GM18507 (cell line): Measurements from ENCODE around the gene CDK8.
"Not testable (repeated sequence)": the region's sequence is repeated elsewhere in the genome, so short reads cannot be mapped to it uniquely, and the experiment has no call there.

Experiments
- DNase-seq: peaks from one replicate; pipeline ENCODE4 v3.0.0; 2011; ENCODE audit warnings: low read depth; ENCODE audit not compliant: insufficient read length; ENCODE audit errors: extremely low spot score
- FAIRE-seq: peaks from 2 replicates; lab custom pipeline; 2011; peaks lifted over from hg19 to GRCh38; lab: Jason Lieb, UNC

CDK8 gene

DNA sequence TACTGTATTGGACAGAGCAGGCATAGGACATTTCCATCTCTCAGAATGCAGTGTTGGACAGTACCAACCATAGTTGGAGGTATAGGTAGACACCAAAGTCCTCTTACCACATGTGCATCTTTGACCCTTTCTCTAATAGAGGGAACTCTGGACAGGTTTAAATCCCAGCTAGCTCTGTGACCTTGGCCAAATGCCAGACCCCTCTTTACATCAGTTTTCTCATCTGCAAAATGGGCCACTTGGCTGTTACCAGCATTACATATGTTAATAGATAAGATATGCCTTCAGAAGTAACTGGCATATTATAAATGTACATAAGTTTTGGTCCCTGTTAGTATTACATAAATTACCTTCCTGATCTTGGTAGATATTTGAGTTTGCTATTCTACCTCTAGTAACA is 54.3 kb downstream of the CDK8 start:
- FAIRE-seq (no peak), DNase-seq (no peak)

DNA sequence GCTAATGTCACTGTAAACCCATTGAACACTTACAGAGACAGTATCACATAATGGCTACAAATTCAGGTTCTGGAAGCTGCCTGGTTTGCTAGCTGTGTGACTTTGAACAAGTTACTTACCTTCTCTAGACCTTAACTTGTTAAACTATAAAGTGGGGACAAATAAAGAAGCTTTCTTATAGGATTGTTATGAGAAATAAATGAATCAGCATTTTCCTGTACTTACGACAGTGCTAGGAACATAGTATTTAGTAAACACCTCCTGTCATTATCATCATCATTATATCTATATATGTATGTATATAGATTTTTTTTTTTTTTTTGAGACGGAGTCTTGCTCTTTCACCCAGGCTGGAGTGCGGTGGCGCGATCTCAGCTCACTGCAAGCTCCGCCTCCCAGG is 54.9 kb downstream of the CDK8 start:
- no peak for DNase-seq
- no peak for FAIRE-seq

- DNase-seq (no peak), FAIRE-seq (no peak)
Measured at GRCh38 chr13:26310003-26310402, 56.1 kb downstream of the CDK8 start.

DNA sequence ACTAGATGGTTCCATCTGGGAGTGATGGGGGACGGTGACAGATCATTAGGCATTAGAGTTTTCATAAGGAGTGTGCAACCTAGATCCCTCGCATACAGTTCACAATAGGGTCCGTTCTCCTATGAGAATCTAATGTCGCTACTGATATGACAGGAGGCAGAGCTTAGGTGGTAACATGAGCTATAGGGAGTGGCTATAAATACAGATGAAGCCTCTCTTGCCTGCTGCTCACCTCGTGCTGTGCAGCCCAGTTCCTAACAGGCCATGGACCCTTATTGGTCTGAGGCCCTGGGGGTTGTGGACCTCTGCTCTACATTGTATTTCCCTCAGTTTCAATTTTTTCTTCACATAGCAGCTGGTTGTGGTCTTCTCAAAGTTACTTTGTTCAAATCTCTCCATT is 56.5 kb downstream of the CDK8 start:
- DNase-seq (no peak), FAIRE-seq (no peak)

DNA sequence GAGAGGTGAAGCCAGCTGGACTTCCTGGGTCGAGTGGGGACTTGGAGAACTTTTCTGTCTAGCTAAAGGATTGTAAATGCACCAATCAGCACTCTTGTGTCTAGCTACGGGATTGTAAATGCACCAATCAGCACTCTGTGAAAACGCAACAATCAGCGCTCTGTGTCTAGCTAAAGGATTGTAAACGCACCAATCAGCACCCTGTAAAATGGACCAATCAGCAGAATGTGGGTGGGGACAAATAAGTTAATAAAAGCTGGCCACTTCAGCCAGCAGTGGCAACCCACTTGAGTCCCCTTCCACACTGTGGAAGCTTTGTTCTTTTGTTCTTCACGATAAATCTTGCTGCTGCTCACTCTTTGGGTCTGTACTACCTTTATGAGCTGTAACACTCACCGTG is 58.1 kb downstream of the CDK8 start:
- not testable (repeated sequence) for DNase-seq, FAIRE-seq

DNA sequence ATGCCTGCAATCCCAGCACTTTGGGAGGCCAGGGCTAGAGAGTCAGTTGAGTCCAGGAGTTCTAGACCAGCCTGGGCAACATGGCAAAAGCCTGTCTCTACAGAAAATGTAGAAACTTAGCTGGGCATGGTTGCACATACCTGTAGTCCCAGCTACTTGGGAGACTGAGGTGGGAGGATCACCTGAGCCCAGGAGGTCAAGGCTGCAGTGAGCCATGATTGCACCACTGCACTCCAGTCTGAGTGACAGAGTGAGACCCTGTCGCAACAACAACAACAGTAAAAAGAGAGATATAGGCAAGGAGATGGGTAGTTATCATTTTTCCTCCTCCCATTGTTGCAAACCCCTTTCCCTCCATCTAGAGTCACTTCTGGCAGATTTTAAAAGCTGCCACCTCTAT is 62.2 kb downstream of the CDK8 start:
- not testable (repeated sequence) for DNase-seq, FAIRE-seq

DNA sequence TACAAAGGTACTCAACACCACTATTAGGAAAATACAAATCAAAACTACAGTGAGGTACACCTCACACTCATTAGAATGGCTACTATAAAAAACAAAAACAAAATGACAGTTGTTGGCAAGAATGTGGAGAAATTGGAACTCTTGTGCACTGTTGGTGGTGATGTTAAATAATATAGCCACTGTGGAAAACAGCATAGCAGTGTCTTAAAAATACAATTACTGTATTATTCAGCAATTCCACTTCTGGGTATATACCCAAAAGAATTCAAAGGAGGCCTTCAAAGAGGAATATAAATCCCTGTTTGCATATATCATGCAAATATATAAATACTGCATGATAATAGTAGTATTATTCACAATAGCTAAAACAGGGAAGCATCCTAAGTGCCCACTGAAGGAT is 66.8 kb downstream of the CDK8 start:
- FAIRE-seq (no peak), DNase-seq (no peak)

DNA sequence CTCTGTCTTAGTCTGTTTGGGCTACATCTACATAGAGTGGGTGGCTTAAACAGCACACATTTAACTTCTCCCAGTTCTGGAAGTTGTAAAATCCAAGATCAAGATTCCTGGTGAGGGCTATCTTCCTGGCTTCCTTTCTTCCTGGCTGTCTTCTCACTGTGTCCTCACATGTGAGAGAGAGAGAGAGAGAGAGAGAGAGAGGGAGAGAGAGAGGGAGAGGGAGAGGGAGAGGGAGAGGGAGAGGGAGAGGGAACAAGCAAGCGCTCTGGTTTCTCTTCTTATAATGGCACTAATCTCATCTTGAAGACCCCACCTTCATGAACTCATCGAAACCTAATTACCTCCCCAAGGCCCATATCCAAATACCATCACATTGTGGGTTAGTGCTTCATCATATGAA is 69.2 kb downstream of the CDK8 start:
- peak; percentile 15 for FAIRE-seq
- no peak for DNase-seq

GRCh38 chr13:26323764-26324163 is 69.8 kb downstream of the CDK8 start:
- FAIRE-seq (no peak), DNase-seq (no peak)

DNA sequence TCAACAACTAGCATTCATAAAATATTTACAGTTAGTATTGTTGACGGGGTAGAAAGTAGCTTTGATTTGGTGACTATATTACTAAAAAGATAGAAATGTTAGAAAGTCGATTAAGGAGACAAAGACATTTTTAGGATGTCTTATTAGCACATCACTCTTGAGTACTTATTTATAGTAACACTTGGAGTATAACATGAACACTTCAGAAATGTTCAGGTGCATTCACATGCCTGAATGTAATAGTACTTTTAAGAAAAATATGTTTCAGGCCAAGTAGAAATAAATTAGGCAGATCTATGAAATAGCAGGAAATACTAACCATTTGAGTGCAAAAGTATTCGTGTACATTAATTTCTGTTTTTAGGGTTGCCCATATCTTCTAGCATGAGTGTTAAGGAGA is 70.4 kb downstream of the CDK8 start:
- FAIRE-seq, result no peak
- no peak for DNase-seq

DNA sequence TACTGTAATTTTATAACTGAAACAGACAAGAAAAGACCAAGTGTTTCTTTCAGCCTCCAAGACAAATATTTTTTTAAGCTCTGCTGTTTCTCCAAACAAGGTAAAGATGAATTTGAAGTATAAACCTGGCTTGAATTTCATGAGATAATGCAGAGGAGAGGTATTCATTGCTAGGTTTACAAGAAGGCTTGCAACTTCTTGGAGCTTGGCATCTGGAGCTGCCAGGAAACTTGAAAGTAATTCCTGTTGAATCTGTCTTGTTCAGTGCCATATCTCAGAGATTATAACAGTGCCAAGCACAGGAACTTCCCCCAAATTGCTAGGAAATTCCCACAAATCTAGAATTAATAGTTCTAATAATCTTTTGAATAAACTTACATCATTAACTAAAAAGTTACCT is 70.9 kb downstream of the CDK8 start:
- FAIRE-seq (no peak), DNase-seq (no peak)

DNA sequence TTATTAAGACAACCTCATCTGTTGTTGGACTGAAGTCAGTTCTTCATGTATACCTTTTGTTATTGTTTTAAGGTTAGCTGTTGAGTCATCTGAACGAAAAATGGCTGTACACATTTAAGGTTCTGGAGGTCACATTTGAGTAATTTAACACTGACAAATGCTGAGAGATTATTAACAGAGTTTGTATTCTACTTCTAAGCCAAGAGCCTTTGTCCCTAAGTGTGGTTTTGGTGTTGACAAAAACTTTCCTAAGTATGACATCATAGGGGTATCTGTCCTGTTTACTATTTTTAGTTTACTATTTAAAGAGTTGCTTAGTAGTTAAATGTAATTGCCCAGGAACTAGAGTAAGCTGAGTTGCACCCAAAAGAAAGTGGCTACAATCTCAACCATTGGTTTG is 71.9 kb downstream of the CDK8 start:
- DNase-seq (no peak), FAIRE-seq (peak; percentile 90)

DNA sequence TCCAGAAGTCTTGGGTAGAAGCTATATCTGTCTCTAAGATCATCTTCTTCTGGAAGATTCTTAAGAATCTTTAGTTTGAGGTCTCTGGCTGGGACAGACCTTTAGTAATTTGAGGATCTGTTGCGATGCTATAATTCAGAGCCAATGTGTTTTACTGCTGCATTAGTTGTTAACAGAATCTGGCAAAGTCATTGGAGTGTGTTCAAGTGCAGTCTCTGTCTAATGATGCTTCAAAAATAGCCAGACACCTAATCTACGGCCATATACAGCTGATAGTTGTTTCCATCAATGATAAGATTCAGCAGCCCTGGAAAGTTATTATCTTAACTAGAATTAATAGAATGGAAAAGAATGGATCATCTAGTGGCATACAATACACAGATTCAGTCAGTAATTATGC is 72.6 kb downstream of the CDK8 start:
- FAIRE-seq (no peak), DNase-seq (no peak)

DNA sequence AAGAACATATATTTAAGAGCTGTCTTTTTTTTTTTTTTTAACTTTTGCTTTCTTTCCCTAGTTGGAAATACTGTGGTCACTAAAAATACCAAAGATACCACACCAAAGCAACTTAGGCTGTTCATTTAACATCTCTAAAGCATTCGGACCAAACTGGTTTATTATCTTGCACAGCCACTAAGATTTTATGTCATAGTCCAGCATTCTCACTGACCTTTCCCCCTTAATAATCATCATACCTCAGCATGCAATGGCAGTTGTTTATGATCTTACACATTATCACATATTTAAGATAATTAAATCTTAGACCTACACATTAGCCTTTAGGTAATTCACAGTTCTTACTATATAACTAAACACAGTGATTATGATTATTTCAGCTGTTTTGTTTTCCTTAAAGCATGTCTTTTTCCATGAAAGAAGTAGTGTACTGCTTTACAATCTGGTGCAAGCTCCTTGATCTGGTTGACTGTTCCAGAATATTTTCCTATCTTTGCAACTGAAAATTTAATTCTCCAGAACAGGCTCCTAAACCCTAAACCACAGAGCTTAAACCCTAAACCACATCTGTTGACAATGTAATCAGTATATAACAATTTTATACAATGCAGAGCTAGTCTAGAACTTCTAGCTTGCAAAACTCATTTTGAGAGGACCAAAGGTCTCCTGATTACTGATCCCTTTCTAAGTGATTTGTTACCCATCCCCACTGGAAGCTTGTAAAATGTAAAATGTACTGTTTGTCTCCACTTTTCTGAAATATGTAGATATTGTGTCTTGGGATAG is 74.2 kb downstream of the CDK8 start:
- FAIRE-seq (no peak), DNase-seq (no peak)

DNA sequence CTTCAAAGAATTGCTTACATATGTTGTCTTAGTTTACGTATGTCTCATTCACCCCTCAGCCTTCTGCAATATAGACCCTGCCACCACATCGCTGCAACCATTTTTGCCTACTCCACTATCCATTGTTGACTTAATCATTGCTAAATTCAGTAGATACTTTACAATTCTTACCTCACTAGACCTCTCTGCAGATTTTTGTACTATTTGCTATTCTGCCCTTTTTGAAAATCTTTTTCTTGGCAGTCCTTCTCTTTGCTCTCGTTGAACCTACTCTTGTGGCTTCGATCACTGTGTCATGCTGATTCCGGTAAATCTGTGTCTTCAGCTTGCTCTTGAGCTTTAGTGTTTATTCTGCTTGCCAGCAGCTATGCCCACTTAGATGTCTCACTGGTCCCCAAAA is 81.2 kb downstream of the CDK8 start:
- DNase-seq (no peak), FAIRE-seq (no peak)

DNA sequence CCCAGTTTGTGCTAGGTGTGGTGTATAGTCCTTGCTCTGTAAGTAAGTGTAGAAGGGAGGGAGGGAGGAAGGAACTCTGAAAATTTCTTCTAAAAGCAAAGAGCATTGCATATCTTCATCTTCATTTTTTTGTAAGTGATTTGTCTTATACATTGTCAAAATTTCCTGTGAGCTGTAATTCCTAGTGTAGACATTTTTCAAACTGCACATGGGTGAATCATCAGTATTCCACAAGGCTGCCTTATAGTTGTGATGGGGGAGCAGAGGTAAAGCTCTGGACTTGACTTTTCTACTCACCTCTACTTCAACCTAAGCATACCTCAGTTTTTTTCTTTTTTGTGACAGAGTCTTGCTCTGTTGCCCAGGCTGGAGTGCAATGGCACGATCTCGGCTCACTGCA is 86.9 kb downstream of the CDK8 start:
- FAIRE-seq (no peak), DNase-seq (no peak)

DNA sequence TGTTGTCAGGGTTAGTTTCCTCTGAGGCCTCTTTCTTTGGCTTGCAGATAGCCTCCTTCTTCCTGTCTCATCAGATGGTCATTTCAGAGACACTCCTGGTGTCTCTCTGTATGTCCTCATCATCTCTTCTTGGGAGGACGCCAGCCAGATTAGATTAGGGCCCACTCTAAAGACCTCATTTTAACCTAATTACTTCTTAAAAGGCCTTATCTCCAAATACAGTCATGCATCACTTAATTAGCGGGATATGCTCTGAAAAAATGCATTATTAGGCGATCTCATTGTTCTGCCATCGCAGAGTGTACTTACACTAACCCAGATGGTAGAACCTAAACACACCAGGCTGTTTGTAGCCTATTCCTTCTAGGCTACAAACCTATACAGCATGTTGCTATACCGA is 89.0 kb downstream of the CDK8 start:
- DNase-seq (no peak), FAIRE-seq (no peak)

DNA sequence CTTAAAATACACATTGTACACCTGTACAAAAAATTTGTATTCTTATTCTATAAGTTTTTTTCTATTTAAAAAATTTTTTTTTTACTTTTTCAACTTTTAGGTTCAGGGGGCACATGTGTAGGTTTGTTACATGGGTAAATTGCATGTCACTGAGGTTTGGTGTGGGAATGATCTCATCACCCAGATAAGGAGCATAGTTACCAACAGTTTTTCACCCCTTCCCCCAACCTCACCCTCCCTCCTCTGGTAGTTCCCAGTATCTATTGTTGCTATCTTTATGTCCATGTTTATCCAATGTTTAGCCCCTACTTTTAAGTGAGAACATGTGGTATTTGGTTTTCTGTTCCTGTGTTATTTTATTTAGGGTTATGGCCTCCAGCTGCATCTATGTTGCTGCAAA is 89.9 kb downstream of the CDK8 start:
- FAIRE-seq, result no peak
- DNase-seq, result no peak

DNA sequence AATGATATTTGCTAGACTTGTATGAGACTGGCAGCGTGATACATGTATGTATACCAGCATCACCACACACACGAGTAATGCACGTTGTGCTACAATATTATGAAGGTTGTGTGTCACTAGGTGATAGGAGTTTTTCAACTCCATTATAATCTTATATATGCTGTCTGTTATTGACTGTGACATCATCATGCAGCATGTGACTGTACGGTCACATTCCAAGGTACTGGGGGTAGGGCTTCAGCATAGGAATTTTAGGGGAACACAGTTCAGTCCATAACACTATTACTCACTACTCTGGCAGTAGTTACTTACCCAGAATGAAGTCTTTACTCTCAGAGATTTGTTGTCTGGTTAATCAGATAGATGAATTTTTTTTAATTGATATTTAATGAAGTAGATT is 91.1 kb downstream of the CDK8 start:
- DNase-seq, result no peak
- no peak for FAIRE-seq

DNA sequence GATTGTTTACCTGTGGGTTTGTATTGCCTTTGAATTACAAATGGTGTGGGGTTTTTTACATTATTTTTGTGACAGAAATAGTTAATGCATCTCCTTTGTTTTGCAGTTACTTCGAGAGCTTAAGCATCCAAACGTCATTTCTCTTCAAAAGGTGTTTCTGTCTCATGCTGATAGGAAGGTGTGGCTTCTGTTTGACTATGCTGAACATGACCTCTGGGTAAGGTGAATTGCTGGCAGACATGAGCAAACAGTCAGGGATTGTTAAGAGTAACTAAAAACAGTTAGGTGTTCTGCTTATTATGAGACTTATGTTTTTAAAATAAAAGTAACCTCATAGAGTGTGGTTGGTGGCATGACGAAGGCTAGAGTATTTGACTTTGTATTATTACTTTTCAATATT is 95.0 kb downstream of the CDK8 start:
- DNase-seq (no peak), FAIRE-seq (no peak)

GRCh38 chr13:26362261-26362660 is 108.3 kb downstream of the CDK8 start:
- FAIRE-seq (no peak), DNase-seq (no peak)

DNA sequence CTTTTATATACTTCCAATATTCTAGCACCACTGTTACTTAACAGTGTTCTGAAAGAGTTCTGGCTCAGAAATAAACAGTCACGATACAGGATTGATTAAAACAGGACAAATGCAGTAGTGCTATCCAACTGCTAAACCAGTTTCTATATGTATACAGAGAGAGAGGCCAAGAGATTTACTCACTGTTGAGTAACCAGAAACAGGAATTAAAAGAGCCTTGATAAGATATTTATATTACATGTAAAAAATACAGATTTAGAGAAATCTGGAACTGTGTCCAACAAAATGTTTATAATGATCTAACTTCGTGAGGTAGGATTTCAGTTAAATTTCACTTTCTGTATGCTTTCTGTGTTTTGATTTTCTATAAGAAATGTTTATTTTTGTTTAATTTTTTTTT is 116.6 kb downstream of the CDK8 start:
- FAIRE-seq (no peak), DNase-seq (no peak)
